Kidney (tissue), 14 donors: ENCODE data around the gene CXXC5. TPM values are rescaled to one million over a fixed set of nuclear protein-coding genes. Genes with fewer than 3 reads are reported as not detected.

ENCODE experiments used
- DNase-seq, 5 donors: peaks; one replicate each; pipeline ENCODE4 v3.0.0-alpha.2; 2013 to 2020
- FAIRE-seq: peaks from 2 replicates; lab custom pipeline; 2012; peaks lifted over from hg19 to GRCh38; lab: Jason Lieb, UNC
- H3K27ac ChIP-seq, 2 donors: one replicate each; pipeline ENCODE4 v1.7.0; 2013; ENCODE audit warnings: low read depth in 2 of 2, low read length in 2 of 2, inconsistent platforms in 1 of 2
- H3K27me3 ChIP-seq: one replicate; pipeline ENCODE4 v1.7.1; 2013; ENCODE audit warnings: low read length, inconsistent platforms; ENCODE audit not compliant: control insufficient read depth, insufficient read depth
- H3K36me3 ChIP-seq, 3 donors: one replicate each; pipeline versions ENCODE4 v1.7.0 to v1.7.1; 2013; ENCODE audit warnings: low read length in 3 of 3, control low read depth in 1 of 3, inconsistent platforms in 1 of 3; ENCODE audit not compliant: insufficient read depth in 3 of 3, control insufficient read depth in 2 of 3
- H3K4me1 ChIP-seq, 3 donors: one replicate each; pipeline versions ENCODE4 v1.7.0 to v1.7.1; 2013; ENCODE audit warnings: low read length in 3 of 3, inconsistent platforms in 1 of 3, low read depth in 1 of 3; ENCODE audit not compliant: control insufficient read depth in 2 of 3, insufficient read depth in 2 of 3
- H3K4me3 ChIP-seq, 3 donors: one replicate each; pipeline versions ENCODE4 v1.7.0 to v1.8.1; 2013; ENCODE audit warnings: low read length in 3 of 3, control low read depth in 1 of 3, inconsistent platforms in 1 of 3
- H3K9ac ChIP-seq, 3 donors: one replicate each; pipeline versions ENCODE4 v1.7.0 to v1.7.1; 2013; ENCODE audit warnings: low read length in 3 of 3, control low read depth in 1 of 3, inconsistent platforms in 1 of 3
- H3K9me3 ChIP-seq, 3 donors: one replicate each; pipeline versions ENCODE4 v1.7.0 to v1.7.1; 2013; ENCODE audit warnings: low read length in 3 of 3, control low read depth in 1 of 3, inconsistent platforms in 1 of 3; ENCODE audit not compliant: control insufficient read depth in 2 of 3, insufficient read depth in 1 of 3
- CTCF ChIP-seq: IDR thresholded peaks from 3 replicates; pipeline ENCODE4 v1.5.1; 2012; ENCODE audit warnings: mild to moderate bottlenecking, moderate library complexity, borderline replicate concordance; ENCODE audit not compliant: insufficient read depth; ENCODE audit errors: extremely low read depth
- intact Hi-C: fragments of 100-400 bp; cut with DNase I; formaldehyde crosslinking; loops from one replicate; pipeline ENCODE4 v1.11.1; 2022
- polyA plus RNA-seq: library from polyadenylated mRNA; stranded (reverse); fragments of 350-450 nt; fragmentation: Illumina TruSeq; extraction: RNeasy Lipid Tissue Mini Kit (QIAGEN cat#74804); gene quantifications from one replicate; pipeline ENCODE4 v1.2.3, GENCODE V29; 2014; ENCODE audit warnings: low read depth, low replicate concordance; ENCODE audit not compliant: insufficient read depth
- total RNA-seq: library from RNA; stranded (reverse); fragmentation: NEBNext Ultra II Directional; extraction: Animal tissue kit (Norgen Biotek cat#: 25700); gene quantifications from one replicate; pipeline ENCODE4 v1.2.1, GENCODE V29; 2021
- donor health status: control.
- donor health status: control.
- donor health status: control.
- donor health status: control.
- donor health status: control.
- donor health status: DM: yes; HTN: yes; CAD: no.
- donor health status: Normal renal cell carcinoma (clear cell type).

The CXXC5 gene
- total and polyA plus RNA-seq, 2 donors from 2014 or later, result 116 to 122 TPM

DNA sequence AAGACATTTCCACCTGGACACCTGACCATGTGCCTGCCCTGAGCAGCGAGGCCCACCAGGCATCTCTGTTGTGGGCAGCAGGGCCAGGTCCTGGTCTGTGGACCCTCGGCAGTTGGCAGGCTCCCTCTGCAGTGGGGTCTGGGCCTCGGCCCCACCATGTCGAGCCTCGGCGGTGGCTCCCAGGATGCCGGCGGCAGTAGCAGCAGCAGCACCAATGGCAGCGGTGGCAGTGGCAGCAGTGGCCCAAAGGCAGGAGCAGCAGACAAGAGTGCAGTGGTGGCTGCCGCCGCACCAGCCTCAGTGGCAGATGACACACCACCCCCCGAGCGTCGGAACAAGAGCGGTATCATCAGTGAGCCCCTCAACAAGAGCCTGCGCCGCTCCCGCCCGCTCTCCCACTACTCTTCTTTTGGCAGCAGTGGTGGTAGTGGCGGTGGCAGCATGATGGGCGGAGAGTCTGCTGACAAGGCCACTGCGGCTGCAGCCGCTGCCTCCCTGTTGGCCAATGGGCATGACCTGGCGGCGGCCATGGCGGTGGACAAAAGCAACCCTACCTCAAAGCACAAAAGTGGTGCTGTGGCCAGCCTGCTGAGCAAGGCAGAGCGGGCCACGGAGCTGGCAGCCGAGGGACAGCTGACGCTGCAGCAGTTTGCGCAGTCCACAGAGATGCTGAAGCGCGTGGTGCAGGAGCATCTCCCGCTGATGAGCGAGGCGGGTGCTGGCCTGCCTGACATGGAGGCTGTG is 32.4 kb downstream of the CXXC5 start:
- TF ChIP-seq CTCF, result no peak
- Histone ChIP-seq H3K27ac (no peak overlapping the region), H3K27me3 (no peaks in the 10 kb centered on the region), H3K36me3 (peaks cover 4 to 54% (median 17%) of the 10 kb centered on the region in 3 donors), H3K9me3 (no peaks in the 10 kb centered on the region), H3K9ac (no peak overlapping the region), H3K4me1 (peaks cover 0 to 28% (median 13%) of the 10 kb centered on the region in 3 donors), H3K4me3 (no peak overlapping the region)
- DNase-seq, result peak in 1 of 5 donors; percentile 75
- intact Hi-C loops, result no loop called here
- FAIRE-seq, result no peak

DNA sequence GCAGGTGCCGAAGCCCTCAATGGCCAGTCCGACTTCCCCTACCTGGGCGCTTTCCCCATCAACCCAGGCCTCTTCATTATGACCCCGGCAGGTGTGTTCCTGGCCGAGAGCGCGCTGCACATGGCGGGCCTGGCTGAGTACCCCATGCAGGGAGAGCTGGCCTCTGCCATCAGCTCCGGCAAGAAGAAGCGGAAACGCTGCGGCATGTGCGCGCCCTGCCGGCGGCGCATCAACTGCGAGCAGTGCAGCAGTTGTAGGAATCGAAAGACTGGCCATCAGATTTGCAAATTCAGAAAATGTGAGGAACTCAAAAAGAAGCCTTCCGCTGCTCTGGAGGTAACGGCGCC is 32.9 kb downstream of the CXXC5 start:
- no peak overlapping the region for H3K27ac ChIP-seq
- peaks cover 4 to 56% (median 17%) of the 10 kb centered on the region in 3 donors for H3K36me3 ChIP-seq
- intact Hi-C loops, result no loop called here
- DNase-seq (no peak), FAIRE-seq (no peak)
- H3K9me3 ChIP-seq, result no peaks in the 10 kb centered on the region
- H3K27me3 ChIP-seq, result no peaks in the 10 kb centered on the region
- peaks cover 0 to 30% (median 13%) of the 10 kb centered on the region in 3 donors for H3K4me1 ChIP-seq
- H3K9ac ChIP-seq, result no peak overlapping the region
- no peak overlapping the region for H3K4me3 ChIP-seq
- TF ChIP-seq CTCF, result no peak

GRCh38 chr5:139681466-139681865 is 33.3 kb downstream of the CXXC5 start:
- intact Hi-C loops, result no loop called here
- Histone ChIP-seq H3K36me3 (peaks cover 4 to 56% (median 17%) of the 10 kb centered on the region in 3 donors), H3K27ac (no peak overlapping the region), H3K4me1 (peaks cover 0 to 33% (median 13%) of the 10 kb centered on the region in 3 donors), H3K9ac (no peak overlapping the region), H3K27me3 (no peaks in the 10 kb centered on the region), H3K9me3 (no peaks in the 10 kb centered on the region), H3K4me3 (no peak overlapping the region)
- TF ChIP-seq CTCF, result no peak
- DNase-seq (no peak), FAIRE-seq (no peak)
